ENCODE data around the gene CNTNAP2.
"Not testable (repeated sequence)": the region's sequence is repeated elsewhere in the genome, so short reads cannot be mapped to it uniquely, and the experiment has no call there.

CNTNAP2 gene

GRCh38 chr7:146804620-146805019 is 688.0 kb downstream of the CNTNAP2 start:
- DNase-seq, result no peak

DNA sequence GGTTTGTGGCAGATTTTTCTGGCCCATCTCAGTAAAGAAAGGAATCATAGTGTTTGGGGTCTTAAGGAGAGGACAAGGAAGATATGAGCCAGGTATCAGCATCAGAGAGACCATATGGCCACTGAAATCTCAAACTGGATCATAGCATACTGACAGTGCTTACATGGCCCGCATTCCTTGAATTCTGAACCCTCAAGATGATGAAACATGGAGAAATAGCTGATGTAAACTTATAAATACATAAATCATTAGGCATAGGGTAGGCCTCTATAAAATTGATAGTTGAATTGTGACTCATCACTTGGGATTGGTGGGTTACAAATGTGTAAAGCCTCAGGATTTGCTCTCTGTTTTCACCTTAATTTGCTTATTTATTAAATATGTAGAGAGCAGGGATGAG is 688.5 kb downstream of the CNTNAP2 start:
- DNase-seq, result no peak

- no peak for DNase-seq
Measured at GRCh38 chr7:146826329-146826728, 709.7 kb downstream of the CNTNAP2 start.

- DNase-seq, result no peak
Measured at GRCh38 chr7:146830686-146831085, 714.1 kb downstream of the CNTNAP2 start.

GRCh38 chr7:146831875-146832274 is 715.3 kb downstream of the CNTNAP2 start:
- no peak for DNase-seq

- DNase-seq, result no peak
Measured at GRCh38 chr7:146844405-146844804, 727.8 kb downstream of the CNTNAP2 start.

- no peak for DNase-seq
Measured at GRCh38 chr7:146858690-146859089, 742.1 kb downstream of the CNTNAP2 start.

DNA sequence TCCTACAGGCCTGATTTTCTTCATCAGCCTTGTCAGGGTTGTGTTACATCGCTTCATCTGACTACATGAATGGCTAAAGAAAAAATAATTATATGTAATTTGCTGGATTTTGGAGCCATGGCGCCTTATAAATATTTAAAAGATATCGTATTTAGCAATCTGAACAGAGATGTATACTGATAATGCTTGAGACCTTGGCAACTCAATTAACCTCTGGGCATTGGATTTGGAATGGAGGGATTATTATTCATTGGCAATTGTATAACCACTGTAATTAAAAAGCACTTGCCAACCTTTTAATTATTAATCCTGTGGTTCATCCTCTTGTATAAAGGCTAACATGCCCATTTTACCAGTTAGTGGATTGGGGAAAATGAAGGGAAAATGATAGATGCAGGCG is 745.1 kb downstream of the CNTNAP2 start:
- DNase-seq, result no peak

DNA sequence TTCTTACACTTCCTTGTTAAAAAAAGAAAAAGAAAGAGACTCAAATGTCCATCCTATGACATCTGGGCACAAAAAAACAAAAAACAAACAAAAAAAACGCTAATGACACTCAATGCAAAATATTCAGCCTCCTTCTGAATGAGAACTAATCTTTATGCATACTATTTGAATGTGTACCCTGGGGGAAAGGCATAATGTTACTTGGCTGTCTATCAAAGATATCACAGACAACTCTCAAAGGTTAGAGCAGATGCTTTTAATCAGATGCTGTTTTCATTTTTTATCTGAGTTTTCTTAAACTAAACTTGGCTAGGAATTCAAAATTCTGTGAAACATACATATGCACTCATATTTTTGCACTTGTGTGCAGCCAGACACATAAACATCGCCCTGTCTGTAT is 745.8 kb downstream of the CNTNAP2 start:
- DNase-seq, result no peak

- no peak for DNase-seq
Measured at GRCh38 chr7:146864644-146865043, 748.0 kb downstream of the CNTNAP2 start.

GRCh38 chr7:146865696-146866095 is 749.1 kb downstream of the CNTNAP2 start:
- DNase-seq, result no peak

GRCh38 chr7:146874722-146875121 is 758.1 kb downstream of the CNTNAP2 start:
- DNase-seq, result no peak

DNA sequence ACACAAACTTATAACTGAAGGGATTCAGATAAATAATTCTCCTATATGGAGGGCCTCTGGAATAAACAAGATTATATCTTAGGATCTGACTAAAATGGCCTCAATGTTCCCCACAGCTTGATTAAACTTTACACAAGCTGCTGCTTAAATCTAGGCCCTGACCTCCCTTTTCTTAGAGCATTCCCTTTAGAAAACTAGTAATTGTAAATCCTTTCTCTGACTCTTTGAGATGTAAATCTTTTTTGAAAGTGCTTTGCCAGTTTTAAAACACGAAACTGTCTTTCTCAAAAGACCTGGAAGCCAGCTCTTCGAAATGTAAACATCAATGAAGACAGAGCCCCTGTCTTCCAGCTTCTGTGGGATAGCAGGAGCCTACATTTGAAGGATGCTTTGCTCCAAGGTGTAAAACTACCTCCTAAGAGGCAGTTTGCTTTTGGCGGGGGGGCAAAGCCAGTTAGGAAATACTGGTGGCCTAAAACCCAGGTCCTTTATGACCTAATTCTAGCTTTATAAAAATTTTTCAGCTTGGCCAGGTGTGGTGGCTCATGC is 758.7 kb downstream of the CNTNAP2 start:
- no peak for DNase-seq

DNA sequence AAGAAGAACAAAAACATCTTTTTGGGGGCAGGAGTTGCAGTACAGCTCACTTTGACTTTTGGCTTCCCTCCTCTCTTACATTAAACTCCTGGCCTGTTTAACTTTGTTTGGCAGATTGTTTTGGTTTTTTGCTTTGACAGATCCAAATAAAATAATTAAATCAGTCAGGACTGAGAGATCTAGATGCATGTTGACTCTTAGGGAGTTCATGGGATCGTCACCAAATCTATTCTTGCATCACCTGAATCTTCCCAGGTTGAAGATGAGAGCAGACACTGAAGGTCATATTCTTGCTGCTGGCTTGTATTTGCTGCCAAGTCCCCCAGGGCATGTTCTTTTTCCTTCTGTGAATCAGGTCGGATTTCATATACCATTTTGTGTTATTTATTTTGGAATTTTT is 759.4 kb downstream of the CNTNAP2 start:
- DNase-seq, result no peak

DNA sequence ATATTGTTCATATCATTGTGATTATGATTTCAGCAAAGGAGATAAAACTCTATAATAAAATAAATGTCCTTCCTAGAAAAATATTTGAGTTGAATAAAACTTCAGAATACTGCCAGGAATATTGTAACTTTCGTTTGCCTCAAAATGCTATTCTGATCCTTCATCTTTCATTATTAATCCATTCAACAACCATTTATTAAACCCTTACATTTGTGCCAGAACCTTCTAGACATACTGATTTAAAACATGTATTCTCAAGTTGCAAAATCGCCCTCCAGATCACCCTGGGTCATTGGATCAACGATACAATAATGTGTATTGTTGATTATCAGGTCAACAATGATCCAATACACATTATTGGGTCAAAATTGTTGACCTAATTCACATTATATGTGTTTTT is 759.8 kb downstream of the CNTNAP2 start:
- no peak for DNase-seq

DNA sequence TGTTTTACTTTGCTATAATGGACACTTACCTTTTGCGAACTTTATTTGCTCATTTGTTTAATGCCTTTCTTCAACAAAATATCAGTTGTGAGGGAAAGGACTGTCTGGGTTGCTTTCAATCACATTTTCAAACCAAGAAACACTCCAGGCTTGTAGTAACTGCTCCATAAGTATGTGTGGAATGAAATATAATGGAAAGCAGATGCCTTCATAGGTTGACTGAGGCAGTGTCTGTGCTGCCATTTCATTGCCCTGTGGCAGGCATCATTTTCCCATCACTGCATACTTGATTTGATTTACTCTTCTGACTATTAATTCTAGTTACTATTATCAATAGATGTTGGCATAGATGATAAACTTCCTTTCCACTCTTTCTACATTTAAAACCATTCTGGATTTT is 762.3 kb downstream of the CNTNAP2 start:
- DNase-seq, result no peak

- no peak for DNase-seq
Measured at GRCh38 chr7:146885231-146885630, 768.6 kb downstream of the CNTNAP2 start.

GRCh38 chr7:146889806-146890555 is 773.4 kb downstream of the CNTNAP2 start:
- no peak for DNase-seq

DNA sequence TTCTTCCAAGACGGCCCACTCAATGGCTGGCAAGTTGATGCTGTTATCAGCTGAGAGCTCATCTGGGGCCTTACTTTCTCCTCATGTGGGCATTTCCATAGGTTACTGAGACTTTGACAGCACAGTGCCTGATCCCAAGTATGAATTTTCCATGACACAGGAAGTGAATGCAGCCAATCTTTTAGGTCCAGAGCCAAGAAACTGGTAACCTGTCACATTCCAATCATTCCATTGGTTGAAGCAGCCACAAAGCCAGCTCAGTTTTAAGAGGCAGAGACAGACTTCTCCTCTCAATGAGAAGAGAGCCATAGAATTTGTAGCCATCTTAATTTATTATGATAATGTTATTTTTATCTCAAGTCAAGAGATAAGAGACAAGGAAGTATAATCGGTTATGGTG is 775.5 kb downstream of the CNTNAP2 start:
- no peak for DNase-seq

DNA sequence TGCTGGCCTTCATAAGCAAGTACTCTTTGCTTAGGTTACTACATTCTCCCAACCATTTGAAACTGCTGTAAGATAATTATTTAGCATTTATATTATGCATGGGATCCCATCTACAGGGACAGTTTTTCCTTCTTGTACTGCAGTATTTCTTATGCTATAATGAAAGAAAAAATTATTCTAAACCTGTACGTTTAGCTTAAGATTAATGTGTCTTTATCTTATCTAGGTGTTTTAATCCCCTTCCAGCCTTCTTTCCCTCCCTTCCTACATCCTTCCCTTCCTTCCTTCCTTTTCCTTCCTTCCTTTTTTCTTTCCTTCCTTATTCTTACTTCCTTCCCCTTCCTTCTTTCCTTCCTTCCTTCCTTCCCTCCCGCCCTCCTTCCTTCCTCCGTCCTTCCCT is 778.3 kb downstream of the CNTNAP2 start:
- no peak for DNase-seq

GRCh38 chr7:146902266-146902665 is 785.7 kb downstream of the CNTNAP2 start:
- no peak for DNase-seq

DNA sequence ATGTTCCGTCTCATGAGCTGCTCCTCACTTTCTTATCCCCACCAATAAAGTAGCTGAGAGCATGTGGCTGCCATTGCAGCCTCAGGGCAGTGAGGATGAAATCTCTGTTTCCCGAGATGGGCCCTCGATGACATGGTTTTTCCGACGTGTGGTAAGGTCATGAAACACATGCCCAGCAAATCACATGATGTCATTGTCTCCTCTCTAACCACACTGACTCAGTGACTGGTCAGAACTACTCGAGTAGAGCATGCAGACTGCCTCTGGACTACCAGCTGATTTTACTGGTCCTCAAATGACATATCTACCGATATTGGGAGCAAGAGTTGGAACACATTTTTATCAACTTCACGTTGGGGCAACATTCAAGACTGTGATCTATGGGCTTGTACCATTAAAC is 786.1 kb downstream of the CNTNAP2 start:
- DNase-seq, result no peak

DNA sequence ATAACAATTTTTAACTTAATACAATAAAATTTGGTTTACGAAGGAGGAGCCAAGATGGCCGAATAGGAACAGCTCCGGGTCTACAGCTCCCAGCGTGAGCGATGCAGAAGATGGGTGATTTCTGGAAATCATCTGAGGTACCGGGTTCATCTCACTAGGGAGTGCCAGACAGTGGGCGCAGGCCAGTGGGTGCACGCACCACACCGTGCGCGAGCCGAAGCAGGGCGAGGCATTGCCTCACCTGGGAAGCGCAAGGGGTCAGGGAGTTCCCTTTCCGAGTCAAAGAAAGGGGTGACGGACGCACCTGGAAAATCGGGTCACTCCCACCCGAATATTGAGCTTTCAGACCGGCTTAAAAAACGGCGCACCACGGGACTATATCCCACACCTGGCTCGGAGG is 789.1 kb downstream of the CNTNAP2 start:
- not testable (repeated sequence) for DNase-seq

DNA sequence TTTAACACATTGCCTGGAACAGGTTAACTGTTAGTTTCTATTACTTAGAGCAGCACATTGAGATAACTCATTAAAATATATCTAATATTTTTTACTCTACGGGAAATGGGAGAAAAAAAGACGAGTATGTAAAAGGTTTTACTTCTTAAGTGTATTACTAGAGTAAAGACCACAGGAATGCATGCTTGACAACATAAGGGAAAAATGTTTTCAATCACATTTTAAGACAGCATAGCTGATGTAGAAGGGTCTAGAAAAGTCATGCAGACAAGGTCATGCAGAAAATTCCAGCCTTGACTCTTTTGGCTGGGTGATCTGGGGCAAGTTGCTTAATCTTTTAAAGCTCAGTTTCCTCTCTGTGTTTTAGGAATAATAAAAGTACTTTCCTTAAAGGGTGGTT is 806.2 kb downstream of the CNTNAP2 start:
- no peak for DNase-seq

DNA sequence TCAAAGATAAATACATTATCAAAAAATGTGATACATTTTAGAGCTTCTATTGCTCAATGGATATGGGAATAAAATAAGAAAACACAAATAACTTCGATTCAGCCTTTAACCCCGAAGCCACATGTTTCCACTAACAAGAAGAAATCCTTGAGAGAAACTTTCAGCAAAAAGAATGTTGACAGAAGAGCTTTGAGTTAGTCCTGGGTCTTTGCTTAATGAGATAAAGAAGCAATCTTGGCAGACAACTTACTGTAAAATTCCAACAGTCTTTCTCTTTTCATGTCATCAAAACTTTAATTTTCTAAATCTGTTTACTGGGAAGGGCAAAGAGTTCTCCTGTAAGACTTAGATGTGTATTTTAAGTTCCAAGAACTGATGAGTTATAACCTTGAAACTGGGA is 810.2 kb downstream of the CNTNAP2 start:
- DNase-seq, result no peak
